D721Med (cell line): ENCODE measurements around the gene IMP4.

Experiments used
- DNase-seq: peaks from one replicate; pipeline ENCODE4 v3.0.0; 2011; ENCODE audit warnings: low spot score; ENCODE audit not compliant: insufficient read length
- FAIRE-seq: peaks from 2 replicates; lab custom pipeline; 2011; peaks lifted over from hg19 to GRCh38; lab: Jason Lieb, UNC
- CTCF ChIP-seq: IDR thresholded peaks from 2 replicates; pipeline ENCODE4 v1.5.1; 2012; ENCODE audit warnings: mild to moderate bottlenecking, control low read depth; ENCODE audit not compliant: insufficient read depth; ENCODE audit errors: missing control alignments

The IMP4 gene

DNA sequence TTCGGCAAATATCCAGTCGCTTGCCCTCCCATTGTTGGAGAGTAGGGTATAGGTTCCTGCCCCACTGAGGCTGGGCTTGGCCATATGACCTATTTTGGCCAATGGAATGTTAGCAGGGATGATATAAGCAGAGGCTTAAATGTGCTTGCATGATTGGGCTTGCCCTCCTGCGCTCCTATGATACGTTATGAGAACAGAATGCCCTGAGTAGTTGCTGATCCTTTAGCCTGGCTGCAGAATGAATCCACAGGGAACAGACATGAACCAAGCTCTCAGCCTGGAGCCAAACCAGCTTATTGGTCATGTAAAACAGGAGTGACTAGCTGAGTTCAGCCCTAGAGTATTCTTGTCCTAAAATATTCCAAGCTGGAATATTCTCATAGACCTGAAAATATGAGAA is 34.8 kb upstream of the IMP4 start:
- DNase-seq (no peak), FAIRE-seq (no peak)
- no peak for TF ChIP-seq CTCF

DNA sequence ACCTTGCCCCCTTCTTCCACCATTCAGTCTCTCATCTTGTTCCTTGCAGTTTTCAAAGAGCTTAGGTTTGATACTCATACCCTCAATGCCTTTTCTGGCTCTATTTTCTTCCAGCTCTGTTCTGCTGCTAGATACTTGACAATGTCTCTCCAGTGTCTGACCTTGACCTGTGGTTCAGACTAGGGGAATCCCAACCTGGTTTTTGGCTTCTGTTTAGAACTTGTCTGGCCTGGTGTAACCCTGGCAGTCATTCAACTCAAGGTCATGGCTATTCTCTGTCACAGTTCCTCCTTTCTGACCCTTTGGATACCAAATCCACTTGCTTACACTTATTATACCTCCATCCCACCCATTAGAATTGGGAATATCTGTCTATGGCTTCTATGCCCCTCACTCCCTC is 31.8 kb upstream of the IMP4 start:
- no peak for DNase-seq
- no peak for FAIRE-seq
- no peak for TF ChIP-seq CTCF

- DNase-seq (no peak), FAIRE-seq (no peak)
- no peak for TF ChIP-seq CTCF
Measured at GRCh38 chr2:130313812-130314334, 28.8 kb upstream of the IMP4 start.

- DNase-seq = no peak
- FAIRE-seq = no peak
- no peak for TF ChIP-seq CTCF
Measured at GRCh38 chr2:130314377-130314776, 28.3 kb upstream of the IMP4 start.

DNA sequence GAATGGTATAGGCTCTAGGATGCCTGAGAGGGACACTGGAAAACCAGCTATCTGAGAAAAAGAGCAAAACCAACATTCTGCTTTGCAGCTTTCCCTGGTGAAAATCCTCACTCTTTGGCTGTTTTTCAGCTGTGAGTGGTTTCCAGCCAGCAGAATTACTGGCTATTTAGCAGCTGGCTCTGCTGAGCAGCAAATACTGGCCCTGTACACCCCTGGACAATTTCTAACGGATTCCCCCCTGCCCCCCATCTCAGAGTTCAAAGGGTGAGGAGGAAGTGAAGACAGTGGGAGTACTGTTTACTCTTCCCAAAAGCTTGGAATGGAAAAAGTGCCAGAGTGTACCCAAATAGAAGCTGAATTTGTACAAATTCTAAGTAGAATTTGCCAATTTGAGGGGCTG is 26.1 kb upstream of the IMP4 start:
- DNase-seq (no peak), FAIRE-seq (no peak)
- no peak for TF ChIP-seq CTCF

GRCh38 chr2:130318906-130319305 is 23.8 kb upstream of the IMP4 start:
- no peak for TF ChIP-seq CTCF

GRCh38 chr2:130319536-130319935 is 23.2 kb upstream of the IMP4 start:
- DNase-seq (no peak), FAIRE-seq (no peak)

More at GRCh38 chr2:130318906-130319305, 23.8 kb upstream of the IMP4 start:
- no peak for DNase-seq
- FAIRE-seq = no peak

More at GRCh38 chr2:130319536-130319935, 23.2 kb upstream of the IMP4 start:
- no peak for TF ChIP-seq CTCF
